Neural crest cell (in vitro differentiated cells): ENCODE data around the gene PTTG1IP. TPM values are rescaled to one million over a fixed set of nuclear protein-coding genes. Genes with fewer than 3 reads are reported as not detected.

Experiments
- DNase-seq: peaks from one replicate; pipeline ENCODE4 v3.0.0; 2021; ENCODE audit warnings: low read depth, mixed read lengths, low spot score
- H3K27ac Mint-ChIP-seq: one replicate; pipeline ENCODE4 v1.8.0; 2021; ENCODE audit warnings: mild to moderate bottlenecking, mixed read lengths; ENCODE audit not compliant: unreplicated experiment
- H3K27me3 Mint-ChIP-seq: 2 replicates; pipeline ENCODE4 v1.8.0; 2021; ENCODE audit warnings: low read depth, mild to moderate bottlenecking, mixed read lengths
- H3K36me3 Mint-ChIP-seq: 2 replicates; pipeline ENCODE4 v1.8.0; 2021; ENCODE audit warnings: low read depth, mild to moderate bottlenecking, mixed read lengths
- H3K4me1 Mint-ChIP-seq: 2 replicates; pipeline ENCODE4 v1.8.0; 2021; ENCODE audit warnings: mixed read lengths
- H3K4me3 Mint-ChIP-seq: one replicate; pipeline ENCODE4 v1.8.0; 2021; ENCODE audit warnings: mild to moderate bottlenecking, mixed read lengths
- H3K9me3 Mint-ChIP-seq: 2 replicates; pipeline ENCODE4 v1.8.0; 2021; ENCODE audit warnings: mixed read lengths
- total RNA-seq: library from RNA; stranded (reverse); gene quantifications from 2 replicates; pipeline ENCODE4 v1.2.1, GENCODE V29; 2021
- TF ChIP-seq, protein P1 (sequence below): fragments of 200-600 bp; sonication (generic); conservative IDR thresholded peaks from 2 replicates; pipeline ENCODE4 v1.5.0; 2021; ENCODE audit warnings: antibody characterized with exemption, mild to moderate bottlenecking

The PTTG1IP gene
- total RNA-seq, 1 donor from 2014 or later: 164 TPM

DNA sequence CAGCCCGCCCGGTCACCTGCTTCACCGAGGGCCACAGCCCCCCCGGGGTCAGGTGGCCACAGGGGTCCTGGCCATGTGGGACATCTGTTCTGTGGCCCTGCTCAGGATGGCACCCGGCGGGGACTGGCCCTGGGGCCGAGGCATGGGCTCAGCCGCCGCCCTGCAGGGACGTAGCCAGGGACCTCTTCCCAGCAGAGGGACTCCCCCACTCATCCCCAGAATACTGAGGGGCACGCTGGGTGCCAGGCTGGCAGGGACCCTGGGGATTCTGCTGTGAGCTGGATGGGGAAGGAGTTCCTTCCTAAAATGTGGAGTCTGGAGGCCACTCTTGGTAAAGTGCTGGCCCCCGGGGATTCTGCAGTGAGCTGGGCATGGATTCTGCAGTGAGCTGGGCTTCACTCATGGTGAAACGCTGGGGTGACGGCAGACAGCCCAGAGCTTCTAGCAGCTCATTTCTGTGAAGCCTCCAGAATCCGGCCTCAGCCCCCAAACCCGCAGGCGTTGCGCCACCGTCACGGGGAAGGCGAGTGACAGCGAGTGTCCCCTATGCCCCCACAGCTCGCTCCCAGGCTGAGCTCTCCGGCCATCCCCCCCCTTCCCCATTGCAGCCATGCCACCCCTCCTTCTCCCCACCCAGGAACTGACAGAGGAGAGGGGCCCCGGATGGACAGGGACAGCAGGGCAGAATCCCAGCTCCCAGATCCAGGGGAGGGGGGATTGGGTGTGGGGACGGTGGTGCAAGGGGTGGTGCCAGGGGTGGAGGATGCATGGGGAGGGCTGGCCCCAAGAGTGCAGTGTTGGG lies 45.8 kb upstream of the PTTG1IP start:
- peaks cover 51% of the 10 kb centered on the region for H3K27me3 Mint-ChIP-seq
- TF ChIP-seq, protein P1, sequence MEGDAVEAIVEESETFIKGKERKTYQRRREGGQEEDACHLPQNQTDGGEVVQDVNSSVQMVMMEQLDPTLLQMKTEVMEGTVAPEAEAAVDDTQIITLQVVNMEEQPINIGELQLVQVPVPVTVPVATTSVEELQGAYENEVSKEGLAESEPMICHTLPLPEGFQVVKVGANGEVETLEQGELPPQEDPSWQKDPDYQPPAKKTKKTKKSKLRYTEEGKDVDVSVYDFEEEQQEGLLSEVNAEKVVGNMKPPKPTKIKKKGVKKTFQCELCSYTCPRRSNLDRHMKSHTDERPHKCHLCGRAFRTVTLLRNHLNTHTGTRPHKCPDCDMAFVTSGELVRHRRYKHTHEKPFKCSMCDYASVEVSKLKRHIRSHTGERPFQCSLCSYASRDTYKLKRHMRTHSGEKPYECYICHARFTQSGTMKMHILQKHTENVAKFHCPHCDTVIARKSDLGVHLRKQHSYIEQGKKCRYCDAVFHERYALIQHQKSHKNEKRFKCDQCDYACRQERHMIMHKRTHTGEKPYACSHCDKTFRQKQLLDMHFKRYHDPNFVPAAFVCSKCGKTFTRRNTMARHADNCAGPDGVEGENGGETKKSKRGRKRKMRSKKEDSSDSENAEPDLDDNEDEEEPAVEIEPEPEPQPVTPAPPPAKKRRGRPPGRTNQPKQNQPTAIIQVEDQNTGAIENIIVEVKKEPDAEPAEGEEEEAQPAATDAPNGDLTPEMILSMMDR: no peak
- H3K9me3 Mint-ChIP-seq: no peaks in the 10 kb centered on the region
- H3K36me3 Mint-ChIP-seq: no peaks in the 10 kb centered on the region
- no peak for DNase-seq
- H3K4me3 Mint-ChIP-seq: no peak overlapping the region
- peaks cover 9% of the 10 kb centered on the region for H3K4me1 Mint-ChIP-seq
- no peak overlapping the region for H3K27ac Mint-ChIP-seq

DNA sequence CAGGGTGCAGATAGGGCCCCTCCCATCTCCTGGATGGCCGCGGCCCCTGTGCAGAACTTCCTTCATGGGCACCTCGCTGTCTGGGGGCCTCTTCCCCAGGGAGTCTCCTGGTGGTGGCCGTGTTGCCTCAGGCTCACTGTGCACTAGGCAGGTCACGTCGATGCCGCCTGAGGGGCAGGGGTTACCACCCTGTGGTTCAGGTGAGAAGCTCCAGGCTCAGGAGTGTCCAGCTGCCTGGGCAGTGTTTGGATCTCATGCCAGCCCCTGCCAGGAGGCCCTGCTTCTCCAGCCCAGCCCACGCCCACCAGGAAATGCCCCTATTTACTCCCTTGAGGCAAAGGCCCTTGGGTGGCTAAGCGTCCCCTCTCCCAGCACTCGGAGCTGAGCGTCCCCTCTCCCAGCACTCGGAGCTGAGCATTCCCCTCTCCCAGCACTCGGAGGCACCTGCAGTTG lies 45.1 kb upstream of the PTTG1IP start:
- H3K27me3 Mint-ChIP-seq: peaks cover 45% of the 10 kb centered on the region
- no peak overlapping the region for H3K27ac Mint-ChIP-seq
- H3K36me3 Mint-ChIP-seq: no peaks in the 10 kb centered on the region
- H3K9me3 Mint-ChIP-seq: no peaks in the 10 kb centered on the region
- no peak for DNase-seq
- no peak overlapping the region for H3K4me3 Mint-ChIP-seq
- TF ChIP-seq, protein P1: no peak
- peaks cover 11% of the 10 kb centered on the region for H3K4me1 Mint-ChIP-seq

DNA sequence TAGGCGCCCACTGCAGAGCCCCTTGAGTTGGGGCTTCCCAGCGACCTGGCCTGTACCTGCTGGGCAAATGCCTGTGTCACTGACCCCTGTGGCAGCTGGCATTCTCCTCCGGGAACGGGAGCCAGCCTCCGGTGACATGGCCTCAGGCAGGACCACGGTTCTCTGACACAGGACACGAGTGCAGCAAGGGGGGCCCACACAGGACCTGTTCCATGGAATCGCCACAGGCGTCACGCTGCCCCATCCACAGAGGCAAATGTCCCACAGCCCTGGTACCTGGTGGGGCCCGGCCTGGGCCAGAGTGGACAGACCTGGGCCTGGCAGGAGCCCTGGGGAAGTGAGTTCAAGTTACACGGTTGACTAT lies 44.6 kb upstream of the PTTG1IP start:
- Mint-ChIP-seq H3K27ac (no peak overlapping the region), H3K4me3 (no peak overlapping the region), H3K27me3 (peaks cover 45% of the 10 kb centered on the region), H3K9me3 (no peaks in the 10 kb centered on the region), H3K4me1 (peaks cover 11% of the 10 kb centered on the region), H3K36me3 (no peaks in the 10 kb centered on the region)
- TF ChIP-seq, protein P1: no peak
- no peak for DNase-seq

DNA sequence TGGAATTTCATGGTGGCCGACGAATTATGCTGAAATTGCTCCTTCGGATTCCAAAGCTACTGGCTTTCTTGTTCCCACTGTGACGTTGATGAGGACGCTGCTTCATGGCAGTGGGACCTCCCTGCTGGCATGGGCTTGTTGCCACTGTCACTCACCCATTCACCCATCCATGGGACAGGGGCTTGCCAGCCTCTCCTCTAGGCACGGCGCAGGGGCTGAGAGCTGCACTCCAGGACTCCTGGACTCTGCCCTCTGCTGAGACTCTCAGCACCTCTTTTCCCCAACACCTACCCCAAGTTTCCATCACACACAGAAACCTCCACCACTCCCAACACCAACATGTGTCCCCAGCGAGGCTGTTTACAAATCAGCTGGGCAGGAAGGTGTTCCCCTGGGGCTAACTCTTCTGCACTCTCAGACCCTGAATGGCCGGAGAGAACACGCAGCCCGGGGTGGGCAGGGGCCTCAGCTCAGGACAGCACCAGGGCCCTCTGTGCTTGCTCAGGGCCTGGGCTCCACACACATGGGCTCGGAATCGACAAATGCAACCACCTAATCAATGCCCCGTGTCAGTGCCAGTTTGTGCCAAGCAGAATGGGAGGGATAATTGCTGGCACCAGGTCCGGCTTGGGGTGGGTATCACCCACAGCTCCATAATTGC lies 44.1 kb upstream of the PTTG1IP start:
- no peak for DNase-seq
- Mint-ChIP-seq H3K27ac (no peak overlapping the region), H3K36me3 (no peaks in the 10 kb centered on the region), H3K4me1 (peaks cover 11% of the 10 kb centered on the region), H3K27me3 (peaks cover 42% of the 10 kb centered on the region), H3K9me3 (no peaks in the 10 kb centered on the region), H3K4me3 (no peak overlapping the region)
- TF ChIP-seq, protein P1: no peak

DNA sequence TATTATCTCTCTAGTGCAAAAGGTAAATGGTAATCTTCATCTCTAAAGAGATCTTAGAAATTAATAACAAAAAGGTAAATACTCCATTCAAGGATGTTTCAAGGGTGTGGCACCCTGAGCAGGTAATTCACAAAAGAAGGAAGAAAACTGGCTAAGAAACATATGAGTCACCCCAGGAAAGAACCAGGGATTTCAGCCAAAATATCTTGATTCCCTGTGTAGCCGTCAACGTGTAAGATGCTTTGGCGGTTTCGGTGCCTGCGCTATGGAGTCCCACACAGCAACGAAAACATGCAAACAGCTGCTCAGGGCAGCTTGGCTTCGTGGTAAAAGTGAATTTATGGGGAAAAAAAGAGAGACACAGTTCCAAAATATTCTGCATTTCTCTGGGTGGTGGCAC lies 43.5 kb upstream of the PTTG1IP start:
- Mint-ChIP-seq H3K9me3 (no peaks in the 10 kb centered on the region), H3K4me1 (peaks cover 11% of the 10 kb centered on the region), H3K4me3 (no peak overlapping the region), H3K27me3 (peaks cover 41% of the 10 kb centered on the region), H3K27ac (no peak overlapping the region), H3K36me3 (no peaks in the 10 kb centered on the region)
- no peak for DNase-seq
- TF ChIP-seq, protein P1: no peak
